Neural progenitor cell (in vitro differentiated cells): Measurements from ENCODE around the gene ANKS1B. TPM values are rescaled to one million over a fixed set of nuclear protein-coding genes. Genes with fewer than 3 reads are reported as not detected.

ENCODE experiments used
- DNase-seq: peaks from one replicate; pipeline ENCODE4 v3.0.0-alpha.2; 2016; ENCODE audit warnings: low spot score
- H2AFZ ChIP-seq: fragments of 200-600 bp; sonication (generic); replicated peaks from 2 replicates; pipeline ENCODE4 v1.6.1; 2016; ENCODE audit warnings: antibody characterized with exemption
- H3F3A ChIP-seq: fragments of 200-600 bp; sonication (generic); 2 replicates; pipeline ENCODE4 v1.6.1; 2016; ENCODE audit warnings: antibody characterized with exemption, low read depth
- H3K27ac ChIP-seq: fragments of 200-600 bp; sonication (generic); 2 replicates; pipeline ENCODE4 v1.5.1; 2016; ENCODE audit warnings: mild to moderate bottlenecking
- H3K27me3 ChIP-seq: fragments of 200-600 bp; sonication (generic); 2 replicates; pipeline ENCODE4 v1.6.1; 2016; ENCODE audit warnings: mild to moderate bottlenecking, moderate library complexity
- H3K36me3 ChIP-seq: fragments of 200-600 bp; sonication (generic); 2 replicates; pipeline ENCODE4 v1.5.1; 2016
- H3K4me1 ChIP-seq: fragments of 200-600 bp; sonication (generic); 2 replicates; pipeline ENCODE4 v1.6.1; 2016; ENCODE audit warnings: mixed run types
- H3K4me2 ChIP-seq: fragments of 200-600 bp; sonication (generic); 2 replicates; pipeline ENCODE4 v1.6.1; 2016
- H3K4me3 ChIP-seq: fragments of 200-600 bp; sonication (generic); 2 replicates; pipeline ENCODE4 v1.5.1; 2016
- H3K79me2 ChIP-seq: fragments of 200-600 bp; sonication (generic); 2 replicates; pipeline ENCODE4 v1.6.1; 2016; ENCODE audit warnings: low read depth
- H3K9ac ChIP-seq: fragments of 200-600 bp; sonication (generic); 2 replicates; pipeline ENCODE4 v1.6.1; 2016
- H3K9me3 ChIP-seq: fragments of 200-600 bp; sonication (generic); 2 replicates; pipeline ENCODE4 v1.5.1; 2016; ENCODE audit warnings: low read depth
- H4K20me1 ChIP-seq: fragments of 200-600 bp; sonication (generic); 2 replicates; pipeline ENCODE4 v1.6.1; 2016; ENCODE audit warnings: low read depth
- H3K27ac Mint-ChIP-seq: 3 replicates; pipeline ENCODE4 v1.8.0; 2021; ENCODE audit warnings: mixed read lengths
- H3K27me3 Mint-ChIP-seq: 2 replicates; pipeline ENCODE4 v1.8.0; 2022; ENCODE audit warnings: low read depth, mild to moderate bottlenecking, inconsistent platforms, moderate library complexity, mixed read lengths; ENCODE audit not compliant: insufficient read depth
- H3K36me3 Mint-ChIP-seq: 3 replicates; pipeline ENCODE4 v1.8.0; 2021; ENCODE audit warnings: mixed read lengths
- H3K4me1 Mint-ChIP-seq: 3 replicates; pipeline ENCODE4 v1.8.0; 2021; ENCODE audit warnings: mixed read lengths
- H3K4me3 Mint-ChIP-seq: 3 replicates; pipeline ENCODE4 v1.8.0; 2021; ENCODE audit warnings: mild to moderate bottlenecking, moderate library complexity, mixed read lengths
- H3K9me3 Mint-ChIP-seq: 3 replicates; pipeline ENCODE4 v1.8.0; 2020; ENCODE audit warnings: mixed read lengths
- EZH2 ChIP-seq: fragments of 200-600 bp; sonication (generic); IDR thresholded peaks from 2 replicates; pipeline ENCODE4 v1.6.1; 2017; ENCODE audit warnings: antibody characterized with exemption, mild to moderate bottlenecking, moderate library complexity
- EZH2phosphoT487 ChIP-seq: fragments of 200-600 bp; sonication (generic); IDR thresholded peaks from 2 replicates; pipeline ENCODE4 v1.6.1; 2017; ENCODE audit warnings: antibody characterized with exemption
- total RNA-seq: library from RNA; depleted of rRNA; stranded (reverse); fragments of >200 nt; gene quantifications from 2 replicates; pipeline ENCODE4 v1.2.3, GENCODE V29; 2015; ENCODE audit warnings: low replicate concordance
- TF ChIP-seq, protein P1 (sequence below): fragments of 200-600 bp; sonication (generic); IDR thresholded peaks from 2 replicates; pipeline ENCODE4 v1.5.1; 2017; ENCODE audit warnings: antibody characterized with exemption, mild to moderate bottlenecking

Gene ANKS1B
- total RNA-seq, 1 donor from 2014 or later, result 7.9 TPM

DNA sequence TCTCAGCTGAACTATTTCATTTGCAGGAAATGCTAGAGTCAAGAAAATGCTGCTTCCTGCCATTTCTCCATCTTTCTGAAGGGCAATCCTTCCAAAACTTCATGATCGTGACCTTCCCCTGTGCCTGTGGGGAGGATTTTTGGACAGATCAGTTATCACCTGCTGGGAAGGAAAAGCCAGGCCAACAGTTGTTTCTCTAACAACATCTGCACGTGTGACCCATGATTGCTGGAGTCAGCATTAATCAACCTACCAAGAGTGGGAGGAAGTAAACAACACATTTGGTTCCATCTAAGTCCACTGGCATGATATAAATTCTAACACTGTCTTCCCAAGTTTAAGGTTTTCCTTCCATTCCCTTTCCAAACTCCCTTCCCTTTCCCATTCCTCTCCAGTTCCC lies 1167.0 kb downstream of the ANKS1B start:
- H3K27ac ChIP-seq, result no peak overlapping the region
- peak overlapping the region; percentile 34 for H3K27ac Mint-ChIP-seq
- no peaks in the 10 kb centered on the region for H3K36me3 Mint-ChIP-seq
- H3K9ac ChIP-seq, result no peak overlapping the region
- no peak overlapping the region for H3K4me3 Mint-ChIP-seq
- H3K36me3 ChIP-seq, result no peaks in the 10 kb centered on the region
- no peaks in the 10 kb centered on the region for H3K27me3 ChIP-seq
- H3K4me2 ChIP-seq, result no peak overlapping the region
- H3K4me1 ChIP-seq, result peaks cover 24% of the 10 kb centered on the region
- TF ChIP-seq, protein P1, sequence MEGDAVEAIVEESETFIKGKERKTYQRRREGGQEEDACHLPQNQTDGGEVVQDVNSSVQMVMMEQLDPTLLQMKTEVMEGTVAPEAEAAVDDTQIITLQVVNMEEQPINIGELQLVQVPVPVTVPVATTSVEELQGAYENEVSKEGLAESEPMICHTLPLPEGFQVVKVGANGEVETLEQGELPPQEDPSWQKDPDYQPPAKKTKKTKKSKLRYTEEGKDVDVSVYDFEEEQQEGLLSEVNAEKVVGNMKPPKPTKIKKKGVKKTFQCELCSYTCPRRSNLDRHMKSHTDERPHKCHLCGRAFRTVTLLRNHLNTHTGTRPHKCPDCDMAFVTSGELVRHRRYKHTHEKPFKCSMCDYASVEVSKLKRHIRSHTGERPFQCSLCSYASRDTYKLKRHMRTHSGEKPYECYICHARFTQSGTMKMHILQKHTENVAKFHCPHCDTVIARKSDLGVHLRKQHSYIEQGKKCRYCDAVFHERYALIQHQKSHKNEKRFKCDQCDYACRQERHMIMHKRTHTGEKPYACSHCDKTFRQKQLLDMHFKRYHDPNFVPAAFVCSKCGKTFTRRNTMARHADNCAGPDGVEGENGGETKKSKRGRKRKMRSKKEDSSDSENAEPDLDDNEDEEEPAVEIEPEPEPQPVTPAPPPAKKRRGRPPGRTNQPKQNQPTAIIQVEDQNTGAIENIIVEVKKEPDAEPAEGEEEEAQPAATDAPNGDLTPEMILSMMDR, result no peak
- TF ChIP-seq EZH2, result no peak
- no peak for TF ChIP-seq EZH2phosphoT487
- no peak overlapping the region for H3K4me3 ChIP-seq
- H3K79me2 ChIP-seq, result no peaks in the 10 kb centered on the region
- no peaks in the 10 kb centered on the region for H4K20me1 ChIP-seq
- H2AFZ ChIP-seq, result peak overlapping the region; percentile 61
- no peaks in the 10 kb centered on the region for H3K9me3 ChIP-seq
- no peaks in the 10 kb centered on the region for H3K9me3 Mint-ChIP-seq
- peaks cover 4% of the 10 kb centered on the region for H3K27me3 Mint-ChIP-seq
- DNase-seq, result no peak
- peaks cover 44% of the 10 kb centered on the region for H3K4me1 Mint-ChIP-seq
- no peaks in the 10 kb centered on the region for H3F3A ChIP-seq

DNA sequence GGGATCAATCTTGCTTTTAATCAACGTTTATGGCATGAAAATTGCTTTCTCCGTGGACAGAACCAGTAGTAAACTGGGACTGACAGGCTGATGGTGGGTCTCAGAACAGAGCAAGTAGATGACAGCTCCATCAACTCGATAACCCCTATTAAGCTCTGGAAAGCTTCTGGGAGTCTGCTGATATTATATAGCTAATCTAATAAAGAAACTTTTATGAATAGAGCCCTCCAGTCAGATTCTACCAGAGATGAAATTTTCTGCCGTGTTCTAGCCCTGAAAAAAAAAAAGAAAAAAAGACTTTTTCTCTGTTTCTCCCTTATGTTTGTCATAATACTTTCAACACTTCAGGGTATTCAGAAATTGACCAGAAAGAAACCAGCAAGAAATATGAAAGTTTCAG lies 1168.0 kb downstream of the ANKS1B start:
- H3K4me3 ChIP-seq, result no peak overlapping the region
- H3K9me3 ChIP-seq, result no peaks in the 10 kb centered on the region
- Mint-ChIP-seq H3K27me3 (peaks cover 4% of the 10 kb centered on the region), H3K9me3 (no peaks in the 10 kb centered on the region), H3K4me3 (no peak overlapping the region), H3K36me3 (no peaks in the 10 kb centered on the region), H3K4me1 (peaks cover 35% of the 10 kb centered on the region), H3K27ac (no peak overlapping the region)
- H3K4me2 ChIP-seq, result no peak overlapping the region
- H3K36me3 ChIP-seq, result no peaks in the 10 kb centered on the region
- H3K79me2 ChIP-seq, result no peaks in the 10 kb centered on the region
- DNase-seq, result no peak
- H3K27me3 ChIP-seq, result no peaks in the 10 kb centered on the region
- no peak overlapping the region for H3K27ac ChIP-seq
- TF ChIP-seq EZH2phosphoT487 (no peak), EZH2 (no peak)
- TF ChIP-seq, protein P1, result no peak
- H3F3A ChIP-seq, result no peaks in the 10 kb centered on the region
- H3K9ac ChIP-seq, result no peak overlapping the region
- H2AFZ ChIP-seq, result no peak overlapping the region
- peaks cover 24% of the 10 kb centered on the region for H3K4me1 ChIP-seq
- H4K20me1 ChIP-seq, result no peaks in the 10 kb centered on the region

DNA sequence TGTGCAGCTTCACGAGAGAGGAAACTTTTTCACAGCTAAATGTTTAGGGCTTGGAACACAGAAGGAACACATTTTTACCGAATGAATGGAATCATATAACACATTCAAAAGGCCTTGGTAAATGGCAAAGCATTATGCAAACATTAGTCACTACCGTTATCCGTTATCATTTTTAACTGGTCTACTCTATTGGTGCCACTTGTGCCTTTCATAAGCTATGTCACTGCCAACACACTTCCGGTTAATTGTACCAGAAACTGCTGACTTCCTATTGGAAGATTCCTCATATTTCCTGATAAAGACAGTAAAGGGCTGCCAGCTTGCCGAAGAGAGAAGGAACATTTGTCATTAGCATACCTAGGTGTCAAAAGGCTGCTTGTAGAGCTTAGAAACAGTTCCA lies 1170.5 kb downstream of the ANKS1B start:
- no peaks in the 10 kb centered on the region for H4K20me1 ChIP-seq
- no peak for DNase-seq
- H3K4me3 Mint-ChIP-seq, result no peak overlapping the region
- no peaks in the 10 kb centered on the region for H3F3A ChIP-seq
- peaks cover 3% of the 10 kb centered on the region for H3K4me1 ChIP-seq
- H3K9me3 Mint-ChIP-seq, result no peaks in the 10 kb centered on the region
- H3K4me2 ChIP-seq, result no peak overlapping the region
- no peaks in the 10 kb centered on the region for H3K79me2 ChIP-seq
- no peak overlapping the region for H3K27ac Mint-ChIP-seq
- no peak for TF ChIP-seq EZH2
- no peak for TF ChIP-seq EZH2phosphoT487
- TF ChIP-seq, protein P1, result no peak
- H2AFZ ChIP-seq, result no peak overlapping the region
- no peaks in the 10 kb centered on the region for H3K36me3 ChIP-seq
- H3K27ac ChIP-seq, result no peak overlapping the region
- no peak overlapping the region for H3K4me3 ChIP-seq
- no peaks in the 10 kb centered on the region for H3K36me3 Mint-ChIP-seq
- H3K9ac ChIP-seq, result no peak overlapping the region
- no peaks in the 10 kb centered on the region for H3K27me3 ChIP-seq
- no peaks in the 10 kb centered on the region for H3K9me3 ChIP-seq
- H3K4me1 Mint-ChIP-seq, result peaks cover 17% of the 10 kb centered on the region
- peaks cover 2% of the 10 kb centered on the region for H3K27me3 Mint-ChIP-seq
